GM19452 (cell line): ENCODE data around the gene PTPRD.
"Not testable (repeated sequence)": the region's sequence is repeated elsewhere in the genome, so short reads cannot be mapped to it uniquely, and the experiment has no call there.

Experiments
- ATAC-seq: cut with Tn5 transposase; IDR thresholded peaks from one replicate; pipeline ENCODE4 v1.9.1; 2021; ENCODE audit not compliant: unreplicated experiment

Gene PTPRD

GRCh38 chr9:9536523-9536922 lies 1076.3 kb downstream of the PTPRD start:
- ATAC-seq = no peak

- ATAC-seq = no peak
These were observed 1089.2 kb downstream of the PTPRD start for GRCh38 chr9:9523476-9524139.

GRCh38 chr9:9522406-9522805 lies 1090.4 kb downstream of the PTPRD start:
- no peak for ATAC-seq

- ATAC-seq = no peak
These were observed 1091.6 kb downstream of the PTPRD start for GRCh38 chr9:9521033-9521779.

GRCh38 chr9:9504869-9505268 lies 1107.9 kb downstream of the PTPRD start:
- ATAC-seq = no peak

- ATAC-seq = no peak
These were observed 1113.3 kb downstream of the PTPRD start for GRCh38 chr9:9499546-9499945.

- no peak for ATAC-seq
These were observed 1114.0 kb downstream of the PTPRD start for GRCh38 chr9:9498846-9499245.

GRCh38 chr9:9498128-9498527 lies 1114.7 kb downstream of the PTPRD start:
- ATAC-seq = no peak

- no peak for ATAC-seq
These were observed 1118.5 kb downstream of the PTPRD start for GRCh38 chr9:9494336-9494735.

- ATAC-seq = no peak
These were observed 1120.3 kb downstream of the PTPRD start for GRCh38 chr9:9492506-9492905.

- ATAC-seq = no peak
These were observed 1123.6 kb downstream of the PTPRD start for GRCh38 chr9:9489183-9489582.

- no peak for ATAC-seq
These were observed 1129.6 kb downstream of the PTPRD start for GRCh38 chr9:9483175-9483574.

GRCh38 chr9:9478741-9479140 lies 1134.1 kb downstream of the PTPRD start:
- ATAC-seq = no peak

GRCh38 chr9:9469271-9469670 lies 1143.5 kb downstream of the PTPRD start:
- no peak for ATAC-seq

GRCh38 chr9:9441874-9442273 lies 1170.9 kb downstream of the PTPRD start:
- ATAC-seq = not testable (repeated sequence)

- ATAC-seq = no peak
These were observed 1175.2 kb downstream of the PTPRD start for GRCh38 chr9:9437641-9438040.

- ATAC-seq = not testable (repeated sequence)
These were observed 1186.3 kb downstream of the PTPRD start for GRCh38 chr9:9426454-9426853.

GRCh38 chr9:9412241-9412640 lies 1200.6 kb downstream of the PTPRD start:
- no peak for ATAC-seq

GRCh38 chr9:9410736-9411135 lies 1202.1 kb downstream of the PTPRD start:
- no peak for ATAC-seq

GRCh38 chr9:9399982-9400381 lies 1212.8 kb downstream of the PTPRD start:
- ATAC-seq = no peak

GRCh38 chr9:9396518-9396917 lies 1216.3 kb downstream of the PTPRD start:
- ATAC-seq = no peak

- no peak for ATAC-seq
These were observed 1217.3 kb downstream of the PTPRD start for GRCh38 chr9:9395539-9395938.

- no peak for ATAC-seq
These were observed 1220.0 kb downstream of the PTPRD start for GRCh38 chr9:9392755-9393154.
